Heart left ventricle (tissue), 13 donors: ENCODE measurements around the gene SSR2.

Experiments
- POLR2A ChIP-seq, 2 donors: fragments of 450-650 bp; IDR thresholded peaks; one replicate each; pipeline ENCODE4 v1.6.1; 2017; ENCODE audit warnings: antibody characterized with exemption in 2 of 2, mild to moderate bottlenecking in 2 of 2, moderate library complexity in 2 of 2
- TF ChIP-seq, protein P1 (sequence below), 12 donors: fragments of 200-600 bp; sonication (generic) in 4 of 12; IDR thresholded peaks; one replicate each; pipeline versions ENCODE4 v1.5.0 to v1.8.0; 2018 to 2022; ENCODE audit warnings: antibody characterized with exemption in 12 of 12, mild to moderate bottlenecking in 5 of 12
- donor health status: ischemic (EF 13 %, LVEDD 7.1; RV severe dilation, severe dysfunction).
- donor health status: DM: no; HTN: yes; CAD: no.
- donor health status: DM: no; HTN: no; CAD: no.
- donor health status: ischemic (EF 25% LVEDD 6.9; RV normal size, moderate dysfunction).
- donor health status: ischemic (EF 25% LVEDD 5.7; RV mildly dilated, moderate dysfunction).
- donor health status: ischemic (EF 35%, LVEDD 5.7; RV mildly dilated, moderate dysfunction).
- donor health status: nonischemic (EF 11% LVEDD 7.7; RV severe dilation, severe dysfunction).
- donor health status: DM: yes; HTN: yes; CAD: no.
- donor health status: PGD.
- donor health status: ischemic (EF 29% LVEDD 5.4; RV normal size, mild dysfunction).
- donor health status: nonischemic (EF 23%, LVEDD 6.1; RV moderate dilation, normal function).

- TF ChIP-seq, protein P1, sequence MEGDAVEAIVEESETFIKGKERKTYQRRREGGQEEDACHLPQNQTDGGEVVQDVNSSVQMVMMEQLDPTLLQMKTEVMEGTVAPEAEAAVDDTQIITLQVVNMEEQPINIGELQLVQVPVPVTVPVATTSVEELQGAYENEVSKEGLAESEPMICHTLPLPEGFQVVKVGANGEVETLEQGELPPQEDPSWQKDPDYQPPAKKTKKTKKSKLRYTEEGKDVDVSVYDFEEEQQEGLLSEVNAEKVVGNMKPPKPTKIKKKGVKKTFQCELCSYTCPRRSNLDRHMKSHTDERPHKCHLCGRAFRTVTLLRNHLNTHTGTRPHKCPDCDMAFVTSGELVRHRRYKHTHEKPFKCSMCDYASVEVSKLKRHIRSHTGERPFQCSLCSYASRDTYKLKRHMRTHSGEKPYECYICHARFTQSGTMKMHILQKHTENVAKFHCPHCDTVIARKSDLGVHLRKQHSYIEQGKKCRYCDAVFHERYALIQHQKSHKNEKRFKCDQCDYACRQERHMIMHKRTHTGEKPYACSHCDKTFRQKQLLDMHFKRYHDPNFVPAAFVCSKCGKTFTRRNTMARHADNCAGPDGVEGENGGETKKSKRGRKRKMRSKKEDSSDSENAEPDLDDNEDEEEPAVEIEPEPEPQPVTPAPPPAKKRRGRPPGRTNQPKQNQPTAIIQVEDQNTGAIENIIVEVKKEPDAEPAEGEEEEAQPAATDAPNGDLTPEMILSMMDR (IDR thresholded peaks at IDR 0.05) = no peak
- no peak for TF ChIP-seq POLR2A (IDR thresholded peaks at IDR 0.05)
Measured at GRCh38 chr1:156045076-156045475, 24.3 kb upstream of the SSR2 start.
